ENCODE results near the gene CCM2.

DNA sequence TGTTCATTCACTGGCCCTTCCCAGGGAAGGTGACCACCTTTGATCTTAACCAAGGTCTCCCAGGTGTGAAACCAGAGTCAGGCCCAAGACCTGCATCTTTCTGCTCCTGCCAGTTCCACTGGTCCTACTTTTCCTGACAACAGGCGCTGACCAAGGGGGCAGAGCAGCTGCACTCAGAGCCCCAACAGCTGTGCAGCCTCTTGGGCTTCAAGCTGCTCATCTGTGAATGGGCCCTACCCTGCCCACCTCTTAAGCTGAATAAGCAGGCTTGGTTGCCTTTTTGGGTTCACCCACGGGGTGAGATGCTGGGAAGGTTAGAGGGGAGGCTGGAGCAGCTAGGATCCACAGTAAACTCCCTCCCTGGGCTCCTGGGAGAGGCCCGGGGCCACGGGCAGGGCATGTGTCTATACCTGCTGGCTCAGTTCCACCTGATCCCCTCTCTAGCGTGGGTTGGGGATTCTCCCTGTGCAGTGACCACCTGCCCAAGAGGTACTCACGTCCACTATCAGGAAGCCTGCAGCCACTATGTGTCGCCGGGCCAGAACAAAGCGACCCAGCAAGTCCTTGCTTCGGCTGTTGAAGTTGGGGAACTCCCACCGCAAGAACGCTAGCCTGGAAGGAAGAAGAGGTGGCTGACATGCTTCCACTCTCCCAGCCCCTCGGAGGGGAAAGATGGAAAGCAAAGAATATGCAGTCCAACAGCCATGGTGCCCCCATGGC lies 100.9 kb downstream of the CCM2 start:
- no peak for TF ChIP-seq EP300 (IDR thresholded peaks at IDR 0.05)
- TF ChIP-seq POLR2A (IDR thresholded peaks at IDR 0.05): no peak
- TF ChIP-seq, protein P1, sequence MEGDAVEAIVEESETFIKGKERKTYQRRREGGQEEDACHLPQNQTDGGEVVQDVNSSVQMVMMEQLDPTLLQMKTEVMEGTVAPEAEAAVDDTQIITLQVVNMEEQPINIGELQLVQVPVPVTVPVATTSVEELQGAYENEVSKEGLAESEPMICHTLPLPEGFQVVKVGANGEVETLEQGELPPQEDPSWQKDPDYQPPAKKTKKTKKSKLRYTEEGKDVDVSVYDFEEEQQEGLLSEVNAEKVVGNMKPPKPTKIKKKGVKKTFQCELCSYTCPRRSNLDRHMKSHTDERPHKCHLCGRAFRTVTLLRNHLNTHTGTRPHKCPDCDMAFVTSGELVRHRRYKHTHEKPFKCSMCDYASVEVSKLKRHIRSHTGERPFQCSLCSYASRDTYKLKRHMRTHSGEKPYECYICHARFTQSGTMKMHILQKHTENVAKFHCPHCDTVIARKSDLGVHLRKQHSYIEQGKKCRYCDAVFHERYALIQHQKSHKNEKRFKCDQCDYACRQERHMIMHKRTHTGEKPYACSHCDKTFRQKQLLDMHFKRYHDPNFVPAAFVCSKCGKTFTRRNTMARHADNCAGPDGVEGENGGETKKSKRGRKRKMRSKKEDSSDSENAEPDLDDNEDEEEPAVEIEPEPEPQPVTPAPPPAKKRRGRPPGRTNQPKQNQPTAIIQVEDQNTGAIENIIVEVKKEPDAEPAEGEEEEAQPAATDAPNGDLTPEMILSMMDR (IDR thresholded peaks at IDR 0.05): no peak

Data from ovary (tissue), 3 donors.